ENCODE results near the gene BCL7A. TPM values are rescaled to one million over a fixed set of nuclear protein-coding genes. Genes with fewer than 3 reads are reported as not detected.

BCL7A gene
- total and polyA plus RNA-seq, 2 of the 8 experiments (the other 6 are each of a cell fraction or from before 2014, with no cell fraction given) = 11.9 to 12.7 TPM

DNA sequence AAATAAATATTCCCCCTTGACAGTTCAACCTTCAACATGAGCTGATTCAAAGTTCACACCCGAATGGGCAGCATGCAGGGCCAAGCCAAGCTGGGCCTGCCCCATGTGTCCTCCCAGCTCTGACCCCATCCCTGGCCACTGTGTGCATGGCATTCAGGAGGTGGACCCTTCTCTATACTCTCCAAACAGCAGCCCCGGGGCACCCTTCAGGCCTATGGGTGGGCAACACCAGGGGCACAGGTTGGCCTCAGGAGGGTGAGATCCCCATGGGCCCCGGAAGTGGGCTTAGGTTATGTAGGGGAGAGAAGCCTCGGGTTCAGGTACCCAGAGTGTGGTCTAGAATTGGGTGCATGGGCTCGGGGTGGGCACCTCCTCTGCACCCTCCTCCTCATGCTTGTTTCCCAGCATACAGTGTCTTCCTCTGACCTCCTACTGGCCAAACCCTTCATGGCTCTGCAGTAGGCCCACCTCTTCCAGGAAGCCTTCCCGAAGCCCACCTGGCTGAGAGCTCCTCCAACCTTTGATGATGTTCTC is 31.5 kb upstream of the BCL7A start (continued):
- no peak for TF ChIP-seq CTBP2 (IDR thresholded peaks at IDR 0.05; ENCODE audit: borderline replicate concordance, insufficient read depth, insufficient read length, low read length)
- no peak for TF ChIP-seq BRCA1 (IDR thresholded peaks at IDR 0.05; ENCODE audit: low read depth, low read length)
- no peak for TF ChIP-seq TEAD4 (IDR thresholded peaks at IDR 0.05; ENCODE audit: low read depth, low read length)
- TF ChIP-seq MAFK (IDR thresholded peaks at IDR 0.05; ENCODE audit: low read depth, low read length) = no peak
